Activated CD4-positive, alpha-beta T cell treated with anti-CD3 and anti-CD28 coated beads, Interleukin-2, Interleukin-4, amounts not matched to agents 100 ng/mL and 50 ng/mL, durations not matched to agents 16 hours and 8 hours (primary cell): ENCODE data around the gene PLEKHG7.
A peak's percentile ranks its signal among the peaks of the same experiment; 100 is the strongest.
"Not testable (repeated sequence)": the region's sequence is repeated elsewhere in the genome, so short reads cannot be mapped to it uniquely, and the experiment has no call there.

Experiments used
- DNase-seq: peaks from one replicate; pipeline ENCODE4 v3.0.0-alpha.2; 2020; ENCODE audit warnings: low spot score

Gene PLEKHG7

GRCh38 chr12:92747151-92747550 lies 44.4 kb downstream of the PLEKHG7 start:
- no peak for DNase-seq

- DNase-seq: not testable (repeated sequence)
These were observed 46.9 kb downstream of the PLEKHG7 start for GRCh38 chr12:92749691-92750090.

GRCh38 chr12:92753976-92754885 lies 51.4 kb downstream of the PLEKHG7 start:
- no peak for DNase-seq

- no peak for DNase-seq
These were observed 54.3 kb downstream of the PLEKHG7 start for GRCh38 chr12:92756898-92757596.

GRCh38 chr12:92757597-92758121 lies 54.9 kb downstream of the PLEKHG7 start:
- no peak for DNase-seq

GRCh38 chr12:92759634-92760268 lies 57.0 kb downstream of the PLEKHG7 start:
- no peak for DNase-seq

- no peak for DNase-seq
These were observed 60.0 kb downstream of the PLEKHG7 start for GRCh38 chr12:92762773-92763172.

- no peak for DNase-seq
These were observed 62.0 kb downstream of the PLEKHG7 start for GRCh38 chr12:92764831-92765230.

- DNase-seq: no peak
These were observed 63.1 kb downstream of the PLEKHG7 start for GRCh38 chr12:92765871-92766270.

GRCh38 chr12:92769124-92769901 lies 66.5 kb downstream of the PLEKHG7 start:
- DNase-seq: peak; percentile 15

GRCh38 chr12:92771001-92771400 lies 68.2 kb downstream of the PLEKHG7 start:
- no peak for DNase-seq

GRCh38 chr12:92775416-92775815 lies 72.6 kb downstream of the PLEKHG7 start:
- DNase-seq: no peak

- DNase-seq: no peak
These were observed 75.7 kb downstream of the PLEKHG7 start for GRCh38 chr12:92778525-92778924.

GRCh38 chr12:92779902-92780301 lies 77.1 kb downstream of the PLEKHG7 start:
- no peak for DNase-seq

- no peak for DNase-seq
These were observed 81.6 kb downstream of the PLEKHG7 start for GRCh38 chr12:92784356-92784755.

- peak; percentile 66 for DNase-seq
These were observed 82.2 kb downstream of the PLEKHG7 start for GRCh38 chr12:92784797-92785562.

GRCh38 chr12:92785563-92785950 lies 82.8 kb downstream of the PLEKHG7 start:
- DNase-seq: no peak

GRCh38 chr12:92786045-92786444 lies 83.3 kb downstream of the PLEKHG7 start:
- no peak for DNase-seq

GRCh38 chr12:92794356-92794755 lies 91.6 kb downstream of the PLEKHG7 start:
- not testable (repeated sequence) for DNase-seq

GRCh38 chr12:92794814-92795213 lies 92.0 kb downstream of the PLEKHG7 start:
- DNase-seq: no peak

- no peak for DNase-seq
These were observed 93.9 kb downstream of the PLEKHG7 start for GRCh38 chr12:92796650-92797049.
